Middle frontal gyrus (tissue), 1 donor: ENCODE data around the gene LGALS9C.
"Not testable (repeated sequence)": the region's sequence is repeated elsewhere in the genome, so short reads cannot be mapped to it uniquely, and the experiment has no call there.

ENCODE experiments used
- DNase-seq: peaks from one replicate; pipeline ENCODE4 v3.0.0-alpha.2; 2015; ENCODE audit warnings: low spot score; ENCODE audit errors: extremely low spot score

Gene LGALS9C

DNA sequence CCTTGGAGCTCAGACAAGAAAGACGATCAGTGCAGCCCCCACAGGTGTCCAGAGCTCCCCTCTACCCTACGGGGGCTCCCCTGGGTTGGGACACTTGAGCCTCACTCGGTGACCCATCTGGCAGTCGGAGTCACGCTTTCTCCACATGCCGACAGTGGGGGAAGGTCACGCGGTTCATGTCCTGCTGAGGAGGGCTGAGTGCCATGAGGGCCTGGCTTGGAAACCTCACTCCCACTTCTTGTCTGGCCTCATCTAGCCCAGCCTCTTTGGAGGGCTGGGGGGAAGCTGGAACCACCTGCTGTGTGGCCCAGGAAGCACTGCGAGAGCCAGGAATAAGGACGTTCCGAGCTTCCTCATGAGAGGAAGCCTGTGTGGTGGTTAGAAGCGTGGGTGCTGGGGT is 1.8 kb downstream of the LGALS9C start:
- not testable (repeated sequence) for DNase-seq

GRCh38 chr17:18478977-18479595 is 2.5 kb downstream of the LGALS9C start:
- not testable (repeated sequence) for DNase-seq

- not testable (repeated sequence) for DNase-seq
Measured at GRCh38 chr17:18481775-18482174, 5.2 kb downstream of the LGALS9C start.

DNA sequence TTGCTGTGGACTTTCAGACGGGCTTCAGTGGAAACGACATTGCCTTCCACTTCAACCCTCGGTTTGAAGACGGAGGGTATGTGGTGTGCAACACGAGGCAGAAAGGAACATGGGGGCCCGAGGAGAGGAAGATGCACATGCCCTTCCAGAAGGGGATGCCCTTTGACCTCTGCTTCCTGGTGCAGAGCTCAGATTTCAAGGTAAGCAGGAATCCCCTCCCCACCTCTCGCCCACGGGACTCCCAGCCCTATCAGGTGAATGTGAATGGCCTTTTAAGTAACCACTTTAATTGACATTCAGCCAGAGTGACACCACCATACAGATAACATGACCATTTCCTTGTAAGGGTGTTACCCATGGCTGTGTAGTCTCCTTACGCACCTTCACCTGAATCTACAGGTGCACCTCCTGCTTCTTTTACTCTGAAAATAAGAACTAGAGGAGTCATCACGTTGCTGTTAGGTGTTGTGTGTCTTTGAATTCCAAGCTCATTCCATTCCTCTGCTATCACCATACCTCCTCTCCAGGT is 9.4 kb downstream of the LGALS9C start:
- not testable (repeated sequence) for DNase-seq

GRCh38 chr17:18487633-18488032 is 11.0 kb downstream of the LGALS9C start:
- not testable (repeated sequence) for DNase-seq

DNA sequence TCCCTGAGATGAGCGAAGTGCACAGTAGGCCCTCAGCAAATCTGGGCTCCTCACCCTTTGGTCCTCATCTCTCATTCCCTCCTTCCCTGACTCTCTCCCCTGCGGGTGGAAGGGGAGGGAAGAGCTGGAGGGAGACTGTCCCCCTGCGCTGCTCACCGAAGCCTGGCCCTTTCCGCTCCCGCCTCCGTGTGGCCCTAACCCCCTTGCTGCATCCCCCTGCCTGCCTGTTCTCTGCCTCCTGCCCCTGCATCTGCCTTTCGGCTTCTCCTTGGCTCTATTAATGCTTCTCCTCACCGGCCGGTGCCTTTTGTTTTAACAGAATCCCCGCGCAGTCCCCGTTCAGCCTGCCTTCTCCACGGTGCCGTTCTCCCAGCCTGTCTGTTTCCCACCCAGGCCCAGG is 12.0 kb downstream of the LGALS9C start:
- not testable (repeated sequence) for DNase-seq

GRCh38 chr17:18490016-18490415 is 13.4 kb downstream of the LGALS9C start:
- not testable (repeated sequence) for DNase-seq

GRCh38 chr17:18492712-18493480 is 16.3 kb downstream of the LGALS9C start:
- not testable (repeated sequence) for DNase-seq

GRCh38 chr17:18494250-18494768 is 17.7 kb downstream of the LGALS9C start:
- not testable (repeated sequence) for DNase-seq

DNA sequence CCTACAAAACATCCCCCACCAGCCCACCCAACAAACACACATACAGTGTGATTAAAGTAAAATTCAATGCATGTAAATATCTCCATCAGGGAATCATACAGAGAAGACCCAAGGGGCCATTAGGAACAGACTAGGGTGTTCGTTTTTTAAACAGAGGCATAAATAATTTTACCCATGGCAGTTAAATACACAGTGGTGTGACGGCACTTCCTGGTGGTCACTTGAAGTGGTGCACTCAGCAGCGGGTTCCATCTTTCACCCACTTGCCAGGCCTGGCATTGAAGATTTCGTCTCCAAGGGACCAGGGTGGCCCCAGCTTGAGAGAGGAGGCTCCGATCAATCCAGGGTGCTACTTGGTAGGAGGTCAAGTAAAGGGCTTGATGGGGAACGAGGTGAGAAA is 20.5 kb downstream of the LGALS9C start:
- not testable (repeated sequence) for DNase-seq

DNA sequence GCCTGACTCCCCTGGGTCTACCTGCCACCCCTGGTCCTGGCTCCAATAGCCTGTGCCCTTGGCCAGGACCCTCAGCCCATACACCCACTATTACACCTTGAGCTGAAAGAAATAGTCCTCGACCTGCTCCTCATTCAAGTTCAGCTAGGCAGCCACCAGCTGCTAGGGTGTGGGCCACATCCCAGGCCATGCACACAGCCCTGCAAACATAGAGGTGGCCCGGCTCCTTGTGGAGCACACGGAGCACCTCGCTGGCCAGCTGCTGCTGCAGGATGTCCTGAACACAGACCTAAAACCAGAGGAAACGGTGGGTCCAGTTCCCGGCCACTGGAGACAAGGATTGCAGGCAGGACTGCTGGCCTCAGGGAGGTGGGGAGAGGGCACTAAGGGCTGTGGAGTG is 22.5 kb downstream of the LGALS9C start:
- DNase-seq: not testable (repeated sequence)

GRCh38 chr17:18499756-18500155 is 23.2 kb downstream of the LGALS9C start:
- DNase-seq: not testable (repeated sequence)

DNA sequence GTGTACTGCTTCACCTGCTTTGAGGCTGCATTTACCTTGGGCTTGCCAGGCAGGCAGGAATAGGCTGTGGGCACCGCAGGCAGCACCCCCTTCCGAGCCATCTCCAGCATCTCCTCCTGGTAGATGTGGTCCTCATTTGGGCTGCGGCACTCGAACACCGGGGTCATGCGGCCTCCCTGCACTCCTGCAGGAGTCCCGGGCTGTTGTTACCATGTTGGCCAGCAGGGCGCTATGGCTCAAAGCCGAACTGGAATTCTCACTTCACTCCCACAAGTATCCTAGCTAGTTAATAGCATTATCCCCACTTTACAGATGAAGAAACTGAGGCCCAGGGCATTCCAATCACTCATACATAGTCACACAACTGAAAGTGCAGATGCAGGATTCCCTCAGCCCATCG is 23.7 kb downstream of the LGALS9C start:
- not testable (repeated sequence) for DNase-seq

DNA sequence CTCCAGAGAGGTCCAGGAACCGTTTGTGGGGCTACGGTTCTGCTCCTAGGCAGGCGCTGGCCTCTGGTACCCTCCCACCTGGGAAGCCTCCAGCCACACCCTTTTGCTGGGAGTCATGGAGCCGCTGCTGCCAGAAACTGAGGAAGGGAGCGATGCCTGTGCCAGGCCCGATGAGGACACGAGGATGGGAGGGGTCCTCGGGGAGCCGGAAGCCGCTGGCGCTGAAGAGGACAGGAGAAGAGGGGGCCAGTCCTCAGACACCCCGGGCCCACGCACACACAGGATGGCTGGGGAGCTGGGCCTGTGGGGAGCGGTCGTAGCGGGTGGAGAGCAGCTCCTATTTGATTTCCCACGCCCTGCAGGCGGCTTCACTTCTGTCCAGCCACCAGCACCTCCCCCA is 24.2 kb downstream of the LGALS9C start:
- DNase-seq: not testable (repeated sequence)

- not testable (repeated sequence) for DNase-seq
Measured at GRCh38 chr17:18503221-18503620, 26.6 kb downstream of the LGALS9C start.

DNA sequence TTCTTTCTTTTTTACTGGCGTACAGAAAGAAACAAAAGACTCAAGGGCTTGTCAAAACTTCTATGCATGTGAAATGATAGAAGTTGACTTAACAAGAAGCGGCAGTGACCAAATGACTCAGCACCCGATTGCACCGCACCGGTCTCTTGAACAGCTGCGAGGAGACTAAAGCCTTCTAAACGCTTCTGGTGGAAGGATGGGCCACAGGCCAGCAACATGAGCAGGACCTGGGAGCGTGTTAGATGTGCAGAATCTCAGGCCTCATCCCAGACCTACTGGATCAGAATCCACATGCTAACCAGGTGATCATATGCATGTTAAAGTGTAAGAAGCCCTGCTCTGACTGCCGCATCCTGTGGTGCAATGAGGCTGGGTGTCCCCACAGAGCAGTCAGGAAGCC is 31.1 kb downstream of the LGALS9C start:
- DNase-seq: not testable (repeated sequence)

DNA sequence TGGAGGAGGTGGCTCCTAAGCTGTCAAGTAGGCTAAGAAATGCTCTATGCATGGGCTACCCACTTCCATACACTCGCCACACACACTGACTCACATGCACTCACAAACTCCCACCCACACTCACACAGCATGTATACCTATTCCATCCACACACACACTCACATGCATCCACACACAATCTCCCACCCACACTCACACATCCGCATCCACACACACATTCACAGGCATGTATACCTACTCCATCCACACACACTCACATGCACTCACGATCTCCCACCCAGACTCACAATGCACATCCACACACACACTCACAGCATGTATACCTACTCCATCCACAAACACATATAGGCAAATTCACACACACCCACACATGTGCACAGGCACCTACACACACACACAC is 32.1 kb downstream of the LGALS9C start:
- DNase-seq: not testable (repeated sequence)

- DNase-seq: not testable (repeated sequence)
Measured at GRCh38 chr17:18521100-18521499, 44.5 kb downstream of the LGALS9C start.

- DNase-seq: not testable (repeated sequence)
Measured at GRCh38 chr17:18525015-18525414, 48.4 kb downstream of the LGALS9C start.

- DNase-seq: not testable (repeated sequence)
Measured at GRCh38 chr17:18526168-18526800, 49.7 kb downstream of the LGALS9C start.

DNA sequence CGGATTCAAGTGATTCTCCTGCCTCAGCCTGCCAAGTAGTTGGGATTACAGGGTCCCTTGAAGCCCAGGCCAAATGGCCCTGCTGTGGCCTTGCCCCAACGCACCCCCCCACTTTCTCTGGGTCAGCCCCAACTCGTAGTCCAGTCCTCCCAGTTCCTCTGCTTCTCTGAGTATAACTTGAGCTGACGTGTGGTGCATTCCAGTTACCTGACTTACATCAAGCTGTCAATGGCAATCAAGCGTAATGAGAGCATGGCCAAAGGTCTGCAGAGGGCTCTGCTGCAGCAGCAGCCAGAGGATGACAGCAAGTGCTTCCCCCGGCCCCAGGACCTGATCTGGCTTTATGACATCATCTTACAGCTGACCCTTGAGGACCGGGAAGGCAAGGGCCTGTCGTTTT is 50.8 kb downstream of the LGALS9C start:
- not testable (repeated sequence) for DNase-seq

- DNase-seq: not testable (repeated sequence)
Measured at GRCh38 chr17:18528435-18528834, 51.8 kb downstream of the LGALS9C start.
